G401 (cell line): ENCODE results near the gene OR10J5. TPM values are rescaled to one million over a fixed set of nuclear protein-coding genes. Genes with fewer than 3 reads are reported as not detected.

ENCODE experiments used
- DNase-seq: peaks from one replicate; pipeline ENCODE4 v3.0.0-alpha.2; 2015; ENCODE audit warnings: low spot score
- in situ Hi-C: cut with HindIII; loops from 2 replicates; pipeline ENCODE4 v1.10.0; 2016; ENCODE audit warnings: low sequenced_read_pairs, mixed read lengths
- total RNA-seq: library from RNA; depleted of rRNA; stranded (reverse); fragments of >200 nt; shearing (Covaris generic); gene quantifications from 2 replicates; pipeline ENCODE4 v1.2.3, GENCODE V29; 2014; rRNA removed

The OR10J5 gene
- total RNA-seq, 1 experiment from 2014 or later = not detected

DNA sequence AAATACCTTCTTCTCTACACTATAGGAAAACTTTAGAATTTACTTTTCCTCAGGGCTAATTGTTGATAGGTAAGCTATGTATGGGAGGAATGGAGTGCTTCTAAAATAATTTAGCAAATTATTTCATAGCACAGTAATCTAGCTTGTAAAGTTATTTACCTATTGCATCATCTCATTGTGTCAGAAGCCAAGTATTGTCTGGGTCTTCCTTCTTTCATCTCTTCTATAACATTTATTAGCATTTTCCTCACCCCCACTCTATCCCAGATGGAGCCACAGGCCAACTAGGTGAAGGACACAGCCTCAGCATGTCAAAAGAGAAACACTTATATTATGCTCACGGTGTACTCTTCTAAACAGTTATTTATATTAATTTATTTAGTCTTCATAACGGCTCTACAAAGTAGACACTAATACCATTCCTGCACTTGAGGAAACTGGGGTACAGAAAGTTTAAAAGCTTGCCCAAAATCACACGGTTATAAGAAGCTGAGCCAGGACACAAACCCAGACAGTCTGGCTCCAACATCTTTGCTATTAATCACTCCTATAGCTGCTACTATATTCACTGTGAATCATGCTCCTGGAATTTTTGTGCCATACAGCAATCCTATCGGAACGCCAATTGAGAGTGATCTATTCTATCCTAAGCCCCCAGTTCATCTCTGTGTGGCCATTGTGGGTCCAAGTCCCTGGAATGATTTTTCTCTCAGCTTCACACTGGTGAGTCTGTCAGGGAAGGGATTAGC, 43.1 kb downstream of the OR10J5 start:
- DNase-seq = no peak

More for the DNA sequence above, 43.1 kb downstream of the OR10J5 start:
- in situ Hi-C loops = no loop called here

Other genes with a start within 250 kb of the OR10J5 start
- not detected in 2 replicates for gene FCER1A, start 233.7 kb downstream of the OR10J5 start, total RNA-seq
- not detected in 2 replicates for gene OR10J4, start 103.8 kb downstream of the OR10J5 start, total RNA-seq
- not detected in 2 replicates for gene OR10J1, start 96.3 kb downstream of the OR10J5 start, total RNA-seq
- gene APCS, start 51.8 kb upstream of the OR10J5 start, total RNA-seq = not detected in 2 replicates
- gene CRP, start 178.6 kb upstream of the OR10J5 start, total RNA-seq = not detected in 2 replicates
- gene DUSP23, start 245.0 kb upstream of the OR10J5 start, total RNA-seq = 35.0 and 59.7 TPM in 2 replicates